GM12892 (cell line): ENCODE results near the gene UBA3.

Experiments used
- DNase-seq: peaks from one replicate; pipeline ENCODE4 v3.0.0; 2011; ENCODE audit not compliant: insufficient read length
- FAIRE-seq: peaks from 2 replicates; lab custom pipeline; 2011; peaks lifted over from hg19 to GRCh38; lab: Jason Lieb, UNC
- POLR2A ChIP-seq: IDR thresholded peaks from 2 replicates; pipeline ENCODE4 v1.6.1; 2011; ENCODE audit warnings: low read depth, low read length, control low read depth
- POLR2AphosphoS5 ChIP-seq: IDR thresholded peaks from 2 replicates; pipeline ENCODE4 v1.6.1; 2011; ENCODE audit warnings: low read depth, low read length, control low read depth
- TAF1 ChIP-seq: IDR thresholded peaks from 2 replicates; pipeline ENCODE4 v1.6.1; 2011; ENCODE audit warnings: low read depth, mild to moderate bottlenecking, control low read depth, low read length, borderline replicate concordance

The UBA3 gene

DNA sequence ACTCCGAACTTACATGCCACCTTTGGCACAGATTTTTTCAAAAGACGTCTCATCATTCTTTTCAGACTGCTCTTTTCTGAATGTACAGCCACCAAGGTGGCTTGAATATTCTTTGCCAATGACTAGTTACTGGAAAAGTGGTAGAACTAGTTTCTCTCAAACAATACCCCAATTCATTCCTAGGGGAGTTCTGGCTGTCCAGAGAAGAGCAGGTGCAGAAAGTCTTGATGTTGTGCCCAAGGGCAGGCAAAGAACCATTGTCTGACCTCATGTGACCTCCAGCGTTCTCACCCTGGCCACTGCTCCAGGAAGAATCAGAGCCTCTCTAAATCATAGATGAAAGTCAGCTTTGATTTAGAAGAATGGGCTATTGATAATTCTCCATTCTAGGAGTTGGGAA lies 36.7 kb upstream of the UBA3 start:
- TF ChIP-seq TAF1 (no peak), POLR2A (no peak), POLR2AphosphoS5 (no peak)
- no peak for DNase-seq
- FAIRE-seq = no peak

DNA sequence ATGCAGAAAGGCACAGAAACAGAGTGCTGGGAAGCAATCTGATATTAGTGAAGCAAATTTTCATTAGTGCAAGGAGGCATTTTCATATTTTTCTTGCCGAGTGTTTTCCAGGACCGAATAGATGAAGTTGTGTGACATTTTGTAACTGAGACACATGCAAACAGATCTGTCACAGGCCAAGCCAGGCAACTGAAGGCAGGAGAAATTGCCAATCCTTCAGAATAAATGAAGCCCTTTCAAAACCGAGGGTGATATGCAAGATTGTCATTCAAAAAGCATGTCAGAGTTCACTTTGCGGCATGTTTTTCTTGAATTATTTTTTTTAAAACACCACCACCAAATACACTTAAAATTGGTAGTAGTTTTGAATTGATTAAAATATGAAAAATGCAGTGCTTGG lies 36.0 kb upstream of the UBA3 start:
- DNase-seq (no peak), FAIRE-seq (no peak)
- no peak for TF ChIP-seq TAF1

DNA sequence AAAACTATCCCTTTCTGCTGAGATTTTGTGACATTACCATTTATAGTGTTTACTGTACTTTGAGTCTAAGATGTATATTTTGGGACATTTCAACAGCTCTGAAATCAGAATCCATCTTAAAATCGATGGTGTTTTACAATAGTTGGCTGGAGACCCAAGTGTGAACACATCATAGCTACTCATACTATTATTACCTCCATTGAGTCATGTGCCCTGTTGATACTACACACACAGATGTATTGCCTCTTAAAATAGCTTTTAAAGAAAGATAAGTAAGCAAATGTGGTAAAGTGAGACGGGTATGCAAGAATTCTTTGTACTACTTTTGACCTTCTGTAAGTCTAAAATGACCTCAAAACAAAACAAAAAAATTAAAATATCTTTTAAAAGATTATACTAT lies 35.6 kb upstream of the UBA3 start:
- FAIRE-seq (no peak), DNase-seq (no peak)
- no peak for TF ChIP-seq POLR2AphosphoS5
- TF ChIP-seq TAF1 = no peak
- no peak for TF ChIP-seq POLR2A

DNA sequence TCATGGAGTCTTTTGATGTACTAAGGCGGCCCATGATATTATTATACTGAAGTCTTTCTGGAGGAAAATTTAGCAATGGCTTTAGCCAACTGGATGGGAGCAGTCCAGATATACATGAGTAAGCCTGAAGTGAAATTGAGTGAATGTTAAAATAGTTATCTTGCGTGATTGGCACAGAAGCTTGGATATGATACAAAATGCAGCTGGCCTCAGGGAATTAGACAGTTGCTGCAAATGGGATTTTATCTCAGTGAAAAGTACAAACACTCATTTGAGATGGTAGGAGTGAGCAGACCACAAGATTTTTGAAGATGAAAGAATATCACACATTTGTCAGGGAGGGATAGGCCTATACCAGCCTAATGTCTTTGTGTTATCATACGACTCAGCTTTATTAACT lies 33.4 kb upstream of the UBA3 start:
- FAIRE-seq = no peak
- DNase-seq = no peak
- TF ChIP-seq TAF1 (no peak), POLR2A (no peak), POLR2AphosphoS5 (no peak)

DNA sequence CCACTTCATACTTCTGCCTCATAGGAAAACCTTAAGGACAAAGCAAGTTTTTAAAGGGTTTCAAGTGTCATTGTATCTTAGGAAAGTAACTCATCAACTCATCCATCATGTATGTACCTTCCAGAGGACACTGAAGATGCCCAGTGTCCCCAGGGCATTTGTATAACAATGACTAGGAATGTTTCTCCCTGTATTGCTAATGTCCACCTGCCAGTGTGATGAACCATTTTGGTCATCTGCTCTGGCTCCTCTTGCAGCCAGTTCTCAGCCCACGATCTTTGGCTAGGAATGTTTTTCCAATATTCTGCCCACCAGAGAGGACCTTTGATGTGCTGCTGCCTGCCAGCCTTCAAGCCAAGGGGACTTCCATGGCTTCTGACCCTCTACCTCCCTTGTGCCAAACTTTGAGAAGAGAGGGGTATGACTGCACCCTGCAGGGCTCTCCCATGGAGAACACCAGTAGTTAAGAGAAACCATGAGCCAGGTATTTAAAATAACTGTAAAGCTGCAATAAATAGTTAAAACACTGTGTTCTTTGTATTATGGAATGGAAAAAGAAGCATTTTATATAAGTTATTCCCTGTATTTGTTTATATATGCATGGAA lies 30.9 kb upstream of the UBA3 start:
- TF ChIP-seq TAF1 (no peak), POLR2A (no peak), POLR2AphosphoS5 (no peak)
- FAIRE-seq (no peak), DNase-seq (no peak)

DNA sequence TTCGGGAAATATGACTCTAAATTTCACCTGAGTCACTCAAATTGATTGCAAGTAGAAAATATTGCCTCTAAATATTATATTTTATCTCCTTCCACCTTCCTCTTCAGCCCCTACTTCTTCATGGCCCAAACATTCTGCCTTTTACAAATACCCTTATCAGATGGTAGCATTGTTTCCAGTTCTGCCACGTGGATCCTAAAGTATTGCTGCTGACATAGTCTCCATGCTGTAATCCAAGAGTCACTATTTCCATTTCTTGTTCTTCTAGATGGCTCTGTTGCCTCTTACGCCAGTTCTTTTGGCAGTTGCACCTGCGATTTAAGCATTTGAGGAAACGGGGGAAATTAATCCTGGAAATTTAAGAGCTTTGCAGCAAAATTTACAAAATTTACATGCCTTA lies 28.6 kb upstream of the UBA3 start:
- no peak for TF ChIP-seq POLR2A
- no peak for TF ChIP-seq POLR2AphosphoS5
- no peak for TF ChIP-seq TAF1
- DNase-seq = no peak
- FAIRE-seq = no peak

DNA sequence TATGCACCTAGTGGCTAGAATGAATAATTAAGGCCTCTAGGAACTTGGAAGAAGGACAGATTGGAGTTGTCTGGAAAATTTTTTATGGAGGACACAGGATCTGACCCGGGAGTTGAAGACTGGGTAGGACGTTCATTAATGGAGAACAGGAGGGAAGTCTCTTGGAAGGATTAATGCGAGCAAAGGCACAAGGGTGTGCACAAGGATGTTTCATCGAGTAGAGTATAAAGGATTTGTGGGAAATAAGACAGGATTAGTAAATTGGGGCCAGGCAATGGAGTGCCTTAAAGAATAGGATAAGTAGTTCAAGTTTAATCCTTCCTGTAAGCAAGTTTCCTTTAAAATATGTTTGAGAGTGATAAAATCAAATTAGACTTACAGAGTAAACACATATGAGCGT lies 27.7 kb upstream of the UBA3 start:
- TF ChIP-seq POLR2A = no peak
- TF ChIP-seq TAF1 = no peak
- TF ChIP-seq POLR2AphosphoS5 = no peak
- DNase-seq (no peak), FAIRE-seq (no peak)

DNA sequence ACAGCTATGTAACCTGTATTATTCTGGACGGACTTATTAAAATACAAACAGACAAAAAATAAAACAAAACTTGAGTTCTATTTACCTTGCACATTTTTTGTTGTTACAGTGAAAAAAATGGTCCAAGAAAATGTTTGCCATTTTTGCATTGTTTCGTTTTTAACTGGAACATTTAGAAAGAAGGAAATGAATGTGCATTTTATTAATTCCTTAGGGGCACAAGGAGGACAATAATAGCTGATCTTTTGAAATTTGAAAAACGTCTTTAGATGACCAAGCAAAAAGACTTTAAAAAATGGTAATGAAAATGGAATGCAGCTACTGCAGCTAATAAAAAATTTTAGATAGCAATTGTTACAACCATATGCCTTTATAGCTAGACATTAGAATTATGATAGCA lies 25.2 kb upstream of the UBA3 start:
- FAIRE-seq = no peak
- TF ChIP-seq TAF1 (no peak), POLR2AphosphoS5 (no peak), POLR2A (no peak)
- DNase-seq = no peak

DNA sequence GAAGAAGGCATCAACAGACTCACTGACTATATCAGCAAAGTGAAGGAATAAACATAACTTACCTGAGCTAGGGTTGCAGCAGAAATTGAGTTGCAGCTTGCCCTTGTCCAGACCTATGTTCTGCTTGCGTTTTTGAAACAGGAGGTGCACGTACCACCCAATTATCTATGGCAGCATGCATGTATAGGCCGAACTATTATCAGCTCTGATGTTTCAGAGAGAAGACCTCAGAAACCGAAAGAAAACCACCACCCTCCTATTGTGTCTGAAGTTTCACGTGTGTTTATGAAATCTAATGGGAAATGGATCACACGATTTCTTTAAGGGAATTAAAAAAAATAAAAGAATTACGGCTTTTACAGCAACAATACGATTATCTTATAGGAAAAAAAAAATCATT lies 24.4 kb upstream of the UBA3 start:
- TF ChIP-seq TAF1 (no peak), POLR2A (no peak), POLR2AphosphoS5 (no peak)
- FAIRE-seq (no peak), DNase-seq (no peak)

DNA sequence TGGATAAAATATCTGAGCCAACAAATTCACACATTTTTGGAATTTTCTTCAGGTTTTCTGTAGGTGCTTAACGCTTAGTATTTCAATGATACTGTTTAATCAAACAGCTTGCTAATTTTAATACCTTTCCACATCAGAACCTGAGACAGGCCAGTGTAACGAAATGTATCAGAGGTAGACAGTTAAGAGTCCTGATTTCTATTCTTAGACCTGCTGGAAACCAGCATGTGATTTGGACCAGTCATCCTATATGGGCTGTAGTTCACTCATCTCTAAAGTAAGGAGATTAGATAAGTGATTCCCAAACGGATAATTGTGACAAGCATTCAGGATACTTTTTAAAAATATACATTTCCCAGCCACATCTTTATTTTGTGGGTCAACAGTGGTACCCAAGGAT lies 23.0 kb upstream of the UBA3 start:
- TF ChIP-seq TAF1 (no peak), POLR2AphosphoS5 (no peak), POLR2A (no peak)
- FAIRE-seq (no peak), DNase-seq (no peak)

DNA sequence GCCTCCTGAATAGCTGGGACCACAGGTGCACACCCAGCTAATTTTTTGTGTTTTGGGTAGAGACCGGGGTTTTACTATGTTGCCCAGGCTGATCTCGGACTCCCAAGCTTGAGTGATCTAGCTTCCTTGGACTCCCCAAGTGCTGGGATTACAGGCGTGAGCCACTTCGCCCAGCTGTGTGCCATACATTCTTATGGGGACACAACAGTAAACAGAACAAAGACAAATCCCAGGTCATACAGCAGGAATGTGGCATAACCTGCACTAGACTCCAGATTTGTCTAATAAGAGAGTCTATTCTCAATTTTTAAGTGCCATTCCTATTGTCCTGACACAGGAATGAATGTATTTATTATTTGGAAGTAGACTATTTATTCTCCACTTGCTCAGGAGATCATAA lies 22.2 kb upstream of the UBA3 start:
- no peak for FAIRE-seq

DNA sequence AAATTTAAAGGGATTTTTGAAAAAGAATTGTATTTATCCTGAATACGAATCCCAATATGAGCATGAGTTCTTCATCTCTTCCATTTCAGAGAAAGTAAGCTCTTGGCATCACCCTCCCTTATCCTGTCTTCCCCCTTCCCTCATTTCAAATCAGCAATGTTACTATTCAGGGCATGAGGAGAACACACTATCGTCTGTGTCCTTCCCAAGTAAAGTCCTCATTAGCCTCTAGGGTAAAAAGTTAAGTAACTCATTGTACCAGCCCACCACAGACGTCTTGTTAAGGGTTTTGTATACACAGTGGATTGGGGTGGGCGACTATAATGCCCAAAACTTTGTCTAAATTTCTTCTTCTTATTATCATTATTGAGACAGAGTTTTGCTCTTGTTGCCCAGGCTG lies 19.4 kb upstream of the UBA3 start:
- FAIRE-seq (no peak), DNase-seq (no peak)
- TF ChIP-seq POLR2A = no peak
- no peak for TF ChIP-seq TAF1
- TF ChIP-seq POLR2AphosphoS5 = no peak

More for the DNA sequence above, 22.2 kb upstream of the UBA3 start:
- DNase-seq = no peak
- no peak for TF ChIP-seq TAF1
- no peak for TF ChIP-seq POLR2AphosphoS5
